ENCODE results near the gene SBK2. TPM values are rescaled to one million over a fixed set of nuclear protein-coding genes. Genes with fewer than 3 reads are reported as not detected.

SBK2 gene
- total RNA-seq, 1 donor from 2014 or later, result 4.2 TPM

DNA sequence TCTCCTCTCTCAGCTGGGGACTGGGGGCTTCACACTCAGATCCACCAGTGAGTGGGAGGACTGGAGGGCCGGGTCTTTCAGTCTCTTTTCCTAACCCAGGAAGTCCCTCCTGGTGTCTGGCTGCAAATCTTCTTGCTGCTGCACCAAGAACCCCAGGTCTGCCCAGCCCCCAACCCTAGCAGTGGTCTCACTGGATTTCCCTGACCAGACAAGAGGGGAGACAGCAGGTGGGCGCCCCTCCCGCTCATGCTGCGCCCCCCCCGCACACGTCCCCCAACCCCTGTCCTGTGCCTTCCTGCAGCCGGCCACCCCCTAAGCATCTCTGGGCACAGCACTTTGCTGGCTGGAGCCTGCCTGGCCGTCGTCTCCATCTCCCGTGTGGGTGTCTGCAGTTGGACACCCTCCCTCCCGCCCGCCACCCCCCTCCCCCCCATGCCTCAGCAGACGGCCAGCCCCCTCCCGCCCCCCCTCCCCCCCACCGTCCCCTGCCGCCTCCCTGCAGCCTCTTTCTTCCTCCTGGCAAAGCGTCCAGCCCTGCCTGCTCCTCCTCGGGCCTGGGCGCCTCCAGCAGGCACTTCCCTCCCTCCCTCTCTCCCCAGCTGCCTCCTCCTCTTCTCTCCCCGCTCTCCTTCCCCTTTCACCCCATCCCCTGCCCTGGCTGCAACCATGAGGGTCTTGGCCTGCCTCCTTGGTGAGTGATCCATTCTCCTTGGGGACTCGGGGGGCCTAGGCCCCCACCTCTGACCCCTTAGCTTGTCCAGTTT is 48.8 kb downstream of the SBK2 start, which contains the start of gene SSC5D:
SSC5D (plus strand) TSS at position 513 of the 764 bp plus-strand sequence; CDS start at position 667, 154 bp downstream.
- peak within 1 kb of the TSS; percentile 35 for H3K4me3 ChIP-seq (ENCODE audit: insufficient read depth, low read depth, low read length)
- H3K36me3 Mint-ChIP-seq (ENCODE audit: low read depth, unreplicated experiment), result peaks cover 3% of the 10 kb centered on the region
- peak within 1 kb of the TSS; percentile 96 for H3K4me2 ChIP-seq (ENCODE audit: low read length)
- H3K27me3 Mint-ChIP-seq (ENCODE audit: low read depth, unreplicated experiment), result no peaks in the 10 kb centered on the region
- no peaks in the 10 kb centered on the region for H3K9me3 ChIP-seq (ENCODE audit: insufficient read depth, low read depth, low read length)
- DNase-seq (ENCODE audit: low read depth) (peak; percentile 47), FAIRE-seq (no peak)
- peak within 1 kb of the TSS; percentile 98 for H3K27ac Mint-ChIP-seq (ENCODE audit: unreplicated experiment)
- H3K4me3 Mint-ChIP-seq (ENCODE audit: unreplicated experiment), result peak within 1 kb of the TSS; percentile 79
- no peaks in the 10 kb centered on the region for H3K9me3 Mint-ChIP-seq (ENCODE audit: unreplicated experiment)
- H3K79me2 ChIP-seq (ENCODE audit: insufficient read depth, low read length), result peaks cover 22% of the 10 kb centered on the region
- peak within 1 kb of the TSS; percentile 2 for H2AFZ ChIP-seq (ENCODE audit: low read depth, low read length)
- peaks cover 52% of the 10 kb centered on the region for H3K4me1 ChIP-seq (ENCODE audit: insufficient read depth, low read length)
- no peaks in the 10 kb centered on the region for H3K27me3 ChIP-seq (ENCODE audit: insufficient read depth, low read length)
- H3K4me1 Mint-ChIP-seq (ENCODE audit: low read depth, unreplicated experiment), result peaks cover 17% of the 10 kb centered on the region
- H4K20me1 ChIP-seq (ENCODE audit: insufficient read depth, low read length), result no peaks in the 10 kb centered on the region
- peak within 1 kb of the TSS; percentile 91 for H3K27ac ChIP-seq (ENCODE audit: low read depth, low read length)
- no peak for TF ChIP-seq EZH2 (IDR thresholded peaks at IDR 0.05; ENCODE audit: insufficient read depth, low read length)
- TF ChIP-seq, protein P1, sequence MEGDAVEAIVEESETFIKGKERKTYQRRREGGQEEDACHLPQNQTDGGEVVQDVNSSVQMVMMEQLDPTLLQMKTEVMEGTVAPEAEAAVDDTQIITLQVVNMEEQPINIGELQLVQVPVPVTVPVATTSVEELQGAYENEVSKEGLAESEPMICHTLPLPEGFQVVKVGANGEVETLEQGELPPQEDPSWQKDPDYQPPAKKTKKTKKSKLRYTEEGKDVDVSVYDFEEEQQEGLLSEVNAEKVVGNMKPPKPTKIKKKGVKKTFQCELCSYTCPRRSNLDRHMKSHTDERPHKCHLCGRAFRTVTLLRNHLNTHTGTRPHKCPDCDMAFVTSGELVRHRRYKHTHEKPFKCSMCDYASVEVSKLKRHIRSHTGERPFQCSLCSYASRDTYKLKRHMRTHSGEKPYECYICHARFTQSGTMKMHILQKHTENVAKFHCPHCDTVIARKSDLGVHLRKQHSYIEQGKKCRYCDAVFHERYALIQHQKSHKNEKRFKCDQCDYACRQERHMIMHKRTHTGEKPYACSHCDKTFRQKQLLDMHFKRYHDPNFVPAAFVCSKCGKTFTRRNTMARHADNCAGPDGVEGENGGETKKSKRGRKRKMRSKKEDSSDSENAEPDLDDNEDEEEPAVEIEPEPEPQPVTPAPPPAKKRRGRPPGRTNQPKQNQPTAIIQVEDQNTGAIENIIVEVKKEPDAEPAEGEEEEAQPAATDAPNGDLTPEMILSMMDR (IDR thresholded peaks at IDR 0.05; ENCODE audit: insufficient read depth, low read depth, low read length), result no peak
- no peaks in the 10 kb centered on the region for H3K36me3 ChIP-seq (ENCODE audit: insufficient read depth, low read length)
- peak within 1 kb of the TSS; percentile 82 for H3K9ac ChIP-seq (ENCODE audit: low read length)

DNA sequence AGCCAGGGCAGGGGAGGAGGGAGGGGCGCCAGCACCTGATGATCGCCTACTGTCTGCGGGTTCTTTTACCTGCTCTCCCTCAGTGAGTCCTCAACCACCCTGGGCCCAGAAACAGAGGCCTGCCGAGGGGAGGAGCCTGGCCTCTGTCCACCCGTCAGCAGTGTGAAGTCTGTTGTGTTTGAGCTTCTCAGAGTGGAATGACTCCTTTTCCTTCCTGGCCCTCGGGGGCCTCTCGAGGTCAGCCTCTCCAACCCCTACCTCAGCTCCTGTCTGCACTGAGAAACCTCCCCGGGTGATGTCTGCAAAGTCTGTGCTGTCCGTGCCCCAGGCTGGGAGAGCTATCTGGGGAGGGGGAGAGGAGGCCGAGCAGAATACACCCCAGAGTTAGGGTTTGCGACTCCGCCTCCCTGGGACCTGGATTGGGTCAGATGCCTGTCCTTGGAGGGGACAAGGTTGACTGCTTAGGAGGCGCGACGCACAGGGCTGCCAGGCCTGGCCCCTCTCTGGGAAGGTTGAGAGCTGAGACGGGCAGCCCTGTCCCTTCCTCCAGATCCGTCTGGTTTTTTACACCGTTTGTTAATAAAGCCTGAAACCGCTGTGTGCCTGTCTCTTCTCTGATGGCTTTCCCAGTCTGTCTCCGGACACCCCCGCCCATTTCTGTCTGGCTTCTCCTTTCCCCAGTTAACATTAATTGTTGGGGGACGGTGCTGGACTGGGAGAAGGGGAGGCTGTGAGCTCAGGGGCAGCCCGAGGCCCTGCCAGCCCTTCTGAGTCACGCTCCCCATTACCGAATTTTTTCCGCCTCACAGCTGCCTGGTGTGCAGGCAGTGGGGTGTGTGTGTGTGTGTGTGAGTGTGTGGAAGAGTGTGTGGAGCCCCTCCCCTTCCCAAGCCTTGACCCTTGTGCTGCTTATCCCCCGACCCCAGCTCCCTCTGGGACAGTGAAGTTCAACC is 49.7 kb downstream of the SBK2 start:
- Histone ChIP-seq H3K79me2 (ENCODE audit: insufficient read depth, low read length) (peaks cover 22% of the 10 kb centered on the region), H3K4me3 (ENCODE audit: insufficient read depth, low read depth, low read length) (peak overlapping the region; percentile 35), H3K9ac (ENCODE audit: low read length) (peak overlapping the region; percentile 82), H3K27ac (ENCODE audit: low read depth, low read length) (peak overlapping the region; percentile 91), H3K27me3 (ENCODE audit: insufficient read depth, low read length) (no peaks in the 10 kb centered on the region), H3K36me3 (ENCODE audit: insufficient read depth, low read length) (no peaks in the 10 kb centered on the region), H3K4me2 (ENCODE audit: low read length) (peak overlapping the region; percentile 96), H2AFZ (ENCODE audit: low read depth, low read length) (peak overlapping the region; percentile 2), H3K9me3 (ENCODE audit: insufficient read depth, low read depth, low read length) (no peaks in the 10 kb centered on the region), H3K4me1 (ENCODE audit: insufficient read depth, low read length) (peaks cover 49% of the 10 kb centered on the region), H4K20me1 (ENCODE audit: insufficient read depth, low read length) (no peaks in the 10 kb centered on the region)
- Mint-ChIP-seq H3K4me1 (ENCODE audit: low read depth, unreplicated experiment) (peaks cover 16% of the 10 kb centered on the region), H3K4me3 (ENCODE audit: unreplicated experiment) (peak overlapping the region; percentile 79), H3K9me3 (ENCODE audit: unreplicated experiment) (no peaks in the 10 kb centered on the region), H3K36me3 (ENCODE audit: low read depth, unreplicated experiment) (peaks cover 2% of the 10 kb centered on the region), H3K27ac (ENCODE audit: unreplicated experiment) (peak overlapping the region; percentile 98), H3K27me3 (ENCODE audit: low read depth, unreplicated experiment) (no peaks in the 10 kb centered on the region)
- TF ChIP-seq, protein P1 (IDR thresholded peaks at IDR 0.05; ENCODE audit: insufficient read depth, low read depth, low read length), result no peak
- TF ChIP-seq EZH2 (IDR thresholded peaks at IDR 0.05; ENCODE audit: insufficient read depth, low read length), result no peak
- peak; percentile 71 for FAIRE-seq
- peak; percentile 98 for DNase-seq (ENCODE audit: low read depth)
